Lower leg skin (tissue), 4 donors: ENCODE measurements around the gene TUBG2. TPM values are rescaled to one million over a fixed set of nuclear protein-coding genes. Genes with fewer than 3 reads are reported as not detected.
A peak's percentile ranks its signal among the peaks of the same experiment; 100 is the strongest.
"Not testable (repeated sequence)": the region's sequence is repeated elsewhere in the genome, so short reads cannot be mapped to it uniquely, and the experiment has no call there.

Experiments used
- DNase-seq, 2 donors: peaks; one replicate each; pipeline ENCODE4 v3.0.0-alpha.2; 2019; ENCODE audit warnings: low spot score in 2 of 2
- H3K4me3 ChIP-seq: fragments of 200-600 bp; sonication (generic); 2 replicates; pipeline ENCODE4 v1.5.1; 2017; ENCODE audit warnings: mild to moderate bottlenecking, low read depth; ENCODE audit not compliant: poor library complexity, severe bottlenecking
- CTCF ChIP-seq, 3 donors: fragments of 450-650 bp; IDR thresholded peaks; one replicate each; pipeline ENCODE4 v1.5.1; 2016; ENCODE audit warnings: antibody characterized with exemption in 3 of 3, mild to moderate bottlenecking in 3 of 3, moderate library complexity in 2 of 3
- POLR2A ChIP-seq, 2 donors: fragments of 450-650 bp; IDR thresholded peaks; one replicate each; pipeline ENCODE4 v1.6.1; 2016 to 2017; ENCODE audit warnings: antibody characterized with exemption in 2 of 2, mild to moderate bottlenecking in 1 of 2, moderate library complexity in 1 of 2
- WGBS, 2 donors: methylation state at CpG; one replicate each; pipeline ENCODE4 v1.1.5; 2018; 5-methylcytosine and 5-hydroxymethylcytosine counted together
- intact Hi-C: fragments of 100-400 bp; cut with DNase I; formaldehyde crosslinking; loops from one replicate; pipeline ENCODE4 v1.15.0; 2023; ENCODE audit warnings: low total_unique reads
- total RNA-seq, 4 donors: library from RNA; depleted of rRNA; stranded (reverse); fragments of >200 nt; gene quantifications; one replicate each; pipeline ENCODE4 v1.1.0, GENCODE V29; 2016

Gene TUBG2
- total RNA-seq, 4 donors from 2014 or later: 10.6 to 19.3 (median 13.7) TPM

- TF ChIP-seq CTCF (IDR thresholded peaks at IDR 0.05) (no peak), POLR2A (IDR thresholded peaks at IDR 0.05) (no peak)
- no peak overlapping the region for H3K4me3 ChIP-seq
- WGBS, 2 donors: 52 to 53% methylated on average over 9 of the region's 9 CpGs
- intact Hi-C loops: no loop called here
- no peak for DNase-seq
Measured at GRCh38 chr17:42618442-42619150, 40.5 kb upstream of the TUBG2 start.

GRCh38 chr17:42621987-42622386 is 37.1 kb upstream of the TUBG2 start:
- DNase-seq, intact Hi-C loops, H3K4me3 ChIP-seq: not testable (repeated sequence)
- WGBS, 2 donors: 90 to 96% methylated on average over 3 of the region's 3 CpGs

- TF ChIP-seq POLR2A (IDR thresholded peaks at IDR 0.05): no peak
- intact Hi-C loops: no loop called here
- WGBS, 2 donors: 80 to 84% methylated on average over 2 of the region's 2 CpGs
- H3K4me3 ChIP-seq: no peak overlapping the region
- no peak for DNase-seq
Measured at GRCh38 chr17:42623271-42623670, 35.8 kb upstream of the TUBG2 start.

GRCh38 chr17:42623732-42624596 is 35.1 kb upstream of the TUBG2 start:
- peak in 1 of 2 donors; percentile 32 for DNase-seq
- no peak overlapping the region for H3K4me3 ChIP-seq
- TF ChIP-seq CTCF (IDR thresholded peaks at IDR 0.05) (no peak), POLR2A (IDR thresholded peaks at IDR 0.05) (no peak)
- 59 to 70% methylated on average over 7 of the region's 7 CpGs for WGBS, 2 donors
- intact Hi-C loops: no loop called here

- DNase-seq: not testable (repeated sequence)
Measured at GRCh38 chr17:42627032-42627764, 31.9 kb upstream of the TUBG2 start.

GRCh38 chr17:42629411-42630009 is 29.6 kb upstream of the TUBG2 start:
- WGBS, 2 donors: 52 to 60% methylated on average over 3 of the region's 3 CpGs
- no peak for TF ChIP-seq CTCF (IDR thresholded peaks at IDR 0.05)
- no peak for TF ChIP-seq POLR2A (IDR thresholded peaks at IDR 0.05)
- intact Hi-C loops: no loop called here
- DNase-seq: no peak
- no peak overlapping the region for H3K4me3 ChIP-seq

More at GRCh38 chr17:42627032-42627764, 31.9 kb upstream of the TUBG2 start:
- intact Hi-C loops, H3K4me3 ChIP-seq: not testable (repeated sequence)
- 91 to 97% methylated on average over 4 to 6 of the region's 6 CpGs for WGBS, 2 donors
